HPDE6-E6E7 (cell line): ENCODE results near the gene GBP7.
"Not testable (repeated sequence)": the region's sequence is repeated elsewhere in the genome, so short reads cannot be mapped to it uniquely, and the experiment has no call there.

Source experiments
- DNase-seq: peaks from one replicate; pipeline ENCODE4 v3.0.0; 2011; ENCODE audit warnings: missing footprints; ENCODE audit errors: extremely low spot score

The GBP7 gene

GRCh38 chr1:89170170-89171066 lies 5.4 kb downstream of the GBP7 start:
- no peak for DNase-seq

- DNase-seq, result no peak
Measured at GRCh38 chr1:89169166-89169565, 6.6 kb downstream of the GBP7 start.

DNA sequence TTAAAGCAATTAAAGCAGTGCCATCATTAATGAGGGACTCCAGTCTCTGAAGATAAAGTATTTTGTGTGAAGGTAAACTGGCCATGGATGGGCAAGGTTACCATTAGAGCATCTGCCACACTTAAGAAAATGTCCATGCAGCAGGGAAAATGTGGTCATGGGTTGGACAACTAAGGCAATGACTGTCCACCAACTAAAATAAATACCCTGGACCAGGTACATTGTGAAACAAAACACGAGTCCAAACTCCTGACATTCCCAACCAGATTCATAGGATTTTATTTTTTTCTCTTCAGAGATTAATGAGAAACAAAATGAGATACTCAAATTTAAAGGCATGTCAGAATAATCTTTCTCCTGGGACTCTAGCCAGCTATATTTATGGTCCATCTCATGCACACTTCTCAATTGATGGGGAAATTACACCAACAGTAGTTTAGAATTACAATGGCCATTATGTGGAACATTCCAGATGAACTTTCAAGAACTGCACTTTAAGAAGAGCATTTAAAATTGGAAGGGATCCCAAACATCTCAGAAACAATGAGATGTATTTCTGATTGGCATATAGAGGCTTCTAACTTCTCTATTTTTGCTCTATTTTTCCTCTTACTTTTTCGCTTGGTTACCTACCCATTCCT lies 8.1 kb downstream of the GBP7 start:
- no peak for DNase-seq

- no peak for DNase-seq
Measured at GRCh38 chr1:89166705-89167104, 9.1 kb downstream of the GBP7 start.

- no peak for DNase-seq
Measured at GRCh38 chr1:89165811-89166210, 10.0 kb downstream of the GBP7 start.

DNA sequence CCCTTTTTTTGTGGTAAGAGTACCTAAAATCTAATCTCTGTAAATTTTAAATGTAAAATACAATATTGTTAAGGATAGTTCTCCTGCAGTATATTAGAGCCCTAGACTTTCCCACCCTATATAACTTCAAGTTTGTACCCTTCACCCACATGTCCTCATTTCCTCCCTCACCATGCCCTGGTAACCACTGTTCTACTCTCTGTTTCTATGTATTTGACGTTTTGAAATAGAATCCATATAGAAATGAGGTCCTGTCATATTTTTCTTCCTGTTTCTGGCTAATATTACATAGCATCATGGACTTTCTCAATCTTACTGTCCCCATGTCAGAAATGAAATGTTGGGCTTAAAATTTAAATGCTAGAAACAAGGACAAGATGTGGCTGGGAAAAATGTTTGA lies 24.8 kb downstream of the GBP7 start:
- DNase-seq, result no peak

DNA sequence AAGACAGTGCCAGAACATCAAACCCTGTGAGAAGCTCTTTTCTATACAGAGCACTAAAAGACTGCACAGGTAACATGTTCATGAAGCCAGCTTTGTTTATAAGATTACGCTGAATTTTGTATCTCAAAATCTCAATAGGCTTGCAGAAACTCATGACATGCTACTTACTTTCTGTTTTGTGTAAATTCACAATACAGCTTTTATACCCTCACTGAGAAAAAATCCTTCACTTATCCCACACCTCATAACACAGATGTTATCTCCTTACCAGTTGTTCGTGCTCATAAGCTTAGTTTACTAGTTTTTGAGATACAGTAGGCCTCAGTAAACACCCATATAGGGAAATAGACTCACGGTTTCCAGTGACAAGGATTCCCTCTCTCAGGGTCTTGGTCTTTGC lies 25.8 kb downstream of the GBP7 start:
- no peak for DNase-seq

- DNase-seq, result no peak
Measured at GRCh38 chr1:89149229-89149628, 26.6 kb downstream of the GBP7 start.

DNA sequence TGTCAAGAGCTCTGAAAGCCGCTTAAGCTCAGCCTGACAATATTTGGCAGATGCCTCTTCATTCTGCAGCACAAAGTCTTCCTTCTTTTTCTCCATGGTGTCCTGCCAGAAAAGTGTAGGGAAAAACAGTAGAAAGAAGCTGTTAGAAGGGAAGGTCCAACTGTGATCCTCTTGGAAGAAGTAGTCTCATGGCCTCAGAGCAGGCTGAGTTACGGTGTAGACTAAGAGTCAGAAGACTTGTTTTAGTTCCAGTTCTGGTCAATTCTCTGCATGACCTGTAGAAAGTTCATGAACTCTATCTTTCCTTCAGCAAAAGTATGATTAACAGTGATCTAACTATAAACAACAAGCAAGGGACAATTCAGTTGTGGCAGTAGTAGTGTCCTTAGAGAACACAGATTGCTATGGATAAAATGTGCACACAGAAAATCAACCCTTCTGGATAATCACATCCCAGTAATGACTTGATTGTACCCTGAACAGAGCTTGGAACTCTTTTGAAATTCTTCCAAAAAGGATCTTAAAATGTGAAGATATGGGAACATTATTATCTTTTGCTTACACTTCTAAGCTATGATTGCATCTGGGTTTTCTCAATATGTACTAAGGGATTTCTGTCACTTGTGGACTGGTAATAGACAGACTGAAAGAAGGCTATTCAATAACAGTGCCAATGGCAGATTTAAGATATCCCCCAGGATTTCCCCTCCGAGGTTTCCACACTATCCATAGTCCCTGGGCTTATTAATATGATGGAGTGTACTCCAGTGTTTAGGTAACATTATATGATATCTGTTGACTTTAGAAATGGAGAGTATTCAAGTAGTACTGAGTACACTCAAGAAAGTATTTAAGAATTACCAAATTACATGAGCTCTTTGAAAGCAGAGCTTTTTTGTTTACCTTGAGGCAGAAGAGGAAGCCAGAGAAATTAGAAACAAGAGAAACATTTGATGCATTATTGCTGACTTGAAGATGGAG lies 27.8 kb downstream of the GBP7 start:
- no peak for DNase-seq

- no peak for DNase-seq
Measured at GRCh38 chr1:89146721-89147120, 29.1 kb downstream of the GBP7 start.

DNA sequence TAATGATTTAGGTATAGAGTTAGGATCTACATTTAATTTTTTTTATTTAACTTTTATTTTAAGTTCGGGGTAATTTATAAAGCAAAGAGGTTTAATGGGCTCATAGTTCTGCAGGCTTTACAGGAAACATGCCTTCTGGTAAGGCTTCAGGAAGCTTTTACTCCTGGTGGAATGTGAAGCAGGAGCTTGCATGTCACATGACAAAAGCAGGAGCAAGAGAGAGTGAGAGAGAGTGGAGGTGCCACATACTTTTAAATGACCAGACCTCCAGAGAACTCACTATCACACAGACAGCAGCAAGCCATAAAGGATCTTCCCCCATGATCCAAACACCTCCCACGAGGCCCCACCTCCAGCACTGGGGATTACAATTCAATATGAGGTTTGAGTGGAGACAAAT lies 32.3 kb downstream of the GBP7 start:
- DNase-seq, result no peak

DNA sequence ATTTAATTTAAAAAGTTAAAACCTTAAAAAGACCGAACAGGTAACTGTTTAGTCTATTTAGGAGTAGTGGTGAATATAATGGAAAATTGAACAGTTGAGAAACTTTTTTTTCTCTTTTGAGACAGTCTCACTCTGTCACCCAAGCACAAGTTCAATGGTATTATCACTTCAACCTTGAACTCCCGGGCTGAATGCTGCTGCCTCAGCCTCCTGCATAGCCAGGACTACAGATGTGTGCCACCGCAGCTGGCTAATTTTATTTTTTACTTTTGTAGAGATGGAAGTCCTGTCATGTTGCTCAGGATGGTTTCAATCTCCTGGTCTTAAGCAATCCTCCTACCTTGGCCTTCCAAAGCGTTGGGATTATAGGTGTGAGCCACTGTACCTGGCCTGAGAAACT lies 33.6 kb downstream of the GBP7 start:
- DNase-seq, result no peak

DNA sequence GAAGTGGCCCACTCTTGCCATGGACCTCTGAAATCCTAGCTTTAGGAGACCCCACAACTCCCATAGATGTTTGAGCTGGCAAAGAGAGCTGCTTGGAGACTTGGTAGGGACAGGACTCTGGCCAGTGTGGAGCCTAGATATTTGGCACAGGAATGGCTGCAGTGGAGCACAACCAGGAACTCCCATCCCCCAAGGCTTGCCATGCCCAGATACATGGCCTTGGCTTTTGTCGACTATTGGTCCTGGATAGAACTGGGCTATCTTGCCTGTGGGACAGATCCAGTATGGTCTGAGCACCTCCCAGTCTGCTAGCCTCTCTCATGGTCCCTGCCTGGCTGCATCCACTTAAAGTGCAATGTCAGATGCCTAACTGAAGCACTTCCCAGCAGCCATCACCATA lies 42.1 kb downstream of the GBP7 start:
- DNase-seq, result no peak

GRCh38 chr1:89130716-89131115 lies 45.1 kb downstream of the GBP7 start:
- DNase-seq, result no peak

GRCh38 chr1:89129911-89130310 lies 45.9 kb downstream of the GBP7 start:
- no peak for DNase-seq

- not testable (repeated sequence) for DNase-seq
Measured at GRCh38 chr1:89128003-89128458, 47.8 kb downstream of the GBP7 start.

DNA sequence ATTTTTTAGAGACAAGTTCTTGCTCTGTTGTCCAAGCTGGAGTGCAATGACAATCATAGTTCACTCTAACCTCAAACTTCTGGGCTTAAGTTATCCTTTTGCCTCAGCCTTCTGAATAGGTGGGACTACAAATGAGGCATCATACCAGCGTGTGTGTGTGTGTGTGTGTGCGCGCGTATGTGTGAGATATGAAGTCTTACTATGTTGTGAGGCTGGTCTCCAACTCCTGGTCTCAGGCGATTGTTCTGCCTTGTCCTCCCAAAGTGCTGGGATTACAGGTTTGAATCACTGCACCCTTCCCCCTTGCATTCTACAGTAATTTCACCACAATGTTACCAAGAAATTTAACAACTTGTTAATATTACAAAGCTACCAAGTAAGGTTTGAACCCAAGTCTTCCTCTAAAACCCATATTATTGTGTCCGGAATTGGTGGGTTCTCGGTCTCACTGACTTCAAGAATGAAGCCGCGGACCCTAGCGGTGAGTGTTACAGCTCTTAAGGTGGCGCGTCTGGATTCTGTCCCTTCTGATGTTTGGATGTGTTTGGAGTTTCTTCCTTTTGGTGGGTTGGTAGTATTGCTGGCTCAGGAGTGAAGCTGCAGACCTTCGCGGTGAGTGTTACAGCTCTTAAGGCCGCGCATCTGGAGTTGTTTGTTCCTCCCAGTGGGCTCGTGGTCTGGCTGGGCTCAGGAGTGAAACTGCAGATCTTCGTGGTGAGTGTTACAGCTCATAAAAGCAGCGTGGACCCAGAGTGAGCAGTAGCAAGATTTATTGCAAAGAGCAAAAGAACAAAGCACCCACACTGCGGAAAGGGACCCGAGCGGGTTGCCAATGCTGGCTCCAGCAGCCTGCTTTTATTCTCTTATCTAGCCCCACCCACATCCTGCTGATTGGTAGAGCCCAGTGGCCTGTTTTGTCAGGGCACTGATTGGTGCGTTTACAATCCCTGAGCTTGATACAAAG lies 48.9 kb downstream of the GBP7 start:
- not testable (repeated sequence) for DNase-seq

GRCh38 chr1:89125913-89126580 lies 49.8 kb downstream of the GBP7 start, which contains the start of gene GBP2:
GBP2 (minus strand) TSS chr1:89126114; CDS start chr1:89121966, 4,148 bp downstream.
- DNase-seq, result peak; percentile 82

GRCh38 chr1:89125240-89125912 lies 50.4 kb downstream of the GBP7 start:
- no peak for DNase-seq

DNA sequence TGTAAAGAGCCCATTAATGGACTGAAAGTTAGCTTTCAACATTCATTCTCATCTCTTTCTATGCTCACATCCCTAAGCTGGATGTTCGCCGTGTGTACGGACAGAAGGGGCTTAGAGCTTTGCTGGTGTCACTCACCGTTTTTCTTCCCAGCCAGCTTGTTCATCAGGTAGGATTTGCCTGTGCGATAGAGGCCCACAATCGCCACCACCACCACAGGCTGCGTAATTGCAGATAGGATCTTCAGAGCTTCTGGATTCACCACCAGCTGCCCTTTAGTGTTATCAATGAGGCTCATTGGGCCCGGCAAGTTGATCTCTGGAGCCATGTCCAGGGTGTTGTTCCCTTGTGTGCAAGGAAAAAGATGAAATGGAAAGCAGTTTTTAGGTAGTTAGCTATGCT lies 54.2 kb downstream of the GBP7 start:
- no peak for DNase-seq
